Epithelial cell of esophagus (primary cell): Measurements from ENCODE around the gene STK10.

Experiments used
- DNase-seq: peaks from one replicate; pipeline ENCODE4 v3.0.0; 2010; ENCODE audit warnings: low read depth
- H3K4me3 ChIP-seq: 2 replicates; pipeline ENCODE4 v1.5.1; 2011; ENCODE audit warnings: mild to moderate bottlenecking, low read length, control low read depth
- CTCF ChIP-seq: IDR thresholded peaks from 2 replicates; pipeline ENCODE4 v1.5.1; 2011; ENCODE audit warnings: low read depth, mild to moderate bottlenecking, low read length, control low read depth, inconsistent platforms; ENCODE audit not compliant: insufficient read depth; ENCODE audit errors: missing control alignments

Gene STK10

DNA sequence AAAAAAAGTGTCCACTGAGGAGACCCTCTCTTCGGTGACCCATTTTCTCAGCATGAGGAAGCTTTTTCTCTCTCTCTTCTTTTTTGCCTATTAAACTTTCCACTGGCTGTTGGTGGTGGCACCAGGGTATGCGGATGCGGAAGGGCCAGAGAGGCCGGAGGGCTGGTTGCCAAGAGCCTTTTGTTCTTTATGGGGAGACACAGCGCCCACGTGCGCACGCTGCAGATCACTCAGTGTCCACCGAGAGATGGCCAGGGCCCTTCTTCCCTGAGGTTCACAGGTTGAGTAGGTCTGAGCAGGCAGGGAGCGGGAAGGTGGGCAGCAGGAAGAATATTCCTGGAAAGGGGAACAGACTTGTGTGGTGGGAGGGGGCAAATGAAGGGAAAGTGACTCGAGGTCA lies 69.1 kb downstream of the STK10 start:
- TF ChIP-seq CTCF = no peak
- no peak overlapping the region for H3K4me3 ChIP-seq
- no peak for DNase-seq

GRCh38 chr5:172117977-172118701 lies 69.9 kb downstream of the STK10 start:
- DNase-seq = no peak
- no peak overlapping the region for H3K4me3 ChIP-seq
- TF ChIP-seq CTCF = no peak

DNA sequence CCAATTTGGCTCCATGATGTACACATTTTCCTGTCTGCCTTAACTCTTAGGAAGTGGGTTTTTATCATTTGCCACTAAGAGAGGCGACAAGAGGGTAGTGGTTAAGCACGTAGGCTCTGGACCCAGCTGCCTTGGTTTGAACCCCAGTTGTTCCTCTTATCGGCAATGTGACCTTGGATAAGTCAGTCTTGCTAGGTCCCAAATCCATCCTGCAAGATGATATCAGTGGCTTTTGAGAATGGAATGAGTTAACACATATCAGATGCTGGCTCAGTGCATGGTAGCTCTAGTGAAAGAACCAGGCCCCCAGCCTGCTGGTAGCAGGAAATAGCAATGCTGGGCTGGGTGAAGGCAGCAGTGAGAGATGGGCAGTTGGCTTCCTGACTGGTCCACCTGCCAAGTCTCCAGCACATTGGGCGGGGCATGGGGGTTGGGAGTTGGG lies 72.5 kb downstream of the STK10 start:
- no peak for DNase-seq
- no peak for TF ChIP-seq CTCF
- no peak overlapping the region for H3K4me3 ChIP-seq

DNA sequence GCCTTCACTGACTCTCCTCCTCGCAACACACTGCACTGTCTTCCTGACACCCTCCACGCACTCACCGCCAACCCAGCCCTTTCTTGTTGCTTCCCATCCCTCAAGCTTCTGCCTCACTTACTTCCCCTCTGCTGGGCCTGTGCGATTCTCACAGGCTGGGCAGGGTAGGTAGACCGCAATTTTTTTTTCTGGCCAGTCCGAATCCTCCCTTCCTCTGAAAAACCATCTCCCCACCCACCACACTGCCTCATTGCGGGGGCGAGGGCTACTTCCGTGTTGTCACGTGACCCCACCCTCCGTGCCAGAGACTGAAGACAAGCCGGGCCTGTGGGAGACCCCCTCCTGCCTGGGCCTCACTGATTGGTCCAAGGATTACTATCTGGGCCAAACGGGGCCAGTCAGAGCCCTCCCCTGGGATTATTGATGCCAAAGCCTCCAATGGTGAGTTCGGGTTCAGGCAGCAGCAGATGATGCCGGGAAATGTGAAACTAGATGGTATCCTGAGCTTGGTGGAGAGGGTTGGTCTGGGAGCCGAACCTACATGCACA lies 73.1 kb downstream of the STK10 start:
- no peak overlapping the region for H3K4me3 ChIP-seq
- no peak for DNase-seq
- no peak for TF ChIP-seq CTCF

DNA sequence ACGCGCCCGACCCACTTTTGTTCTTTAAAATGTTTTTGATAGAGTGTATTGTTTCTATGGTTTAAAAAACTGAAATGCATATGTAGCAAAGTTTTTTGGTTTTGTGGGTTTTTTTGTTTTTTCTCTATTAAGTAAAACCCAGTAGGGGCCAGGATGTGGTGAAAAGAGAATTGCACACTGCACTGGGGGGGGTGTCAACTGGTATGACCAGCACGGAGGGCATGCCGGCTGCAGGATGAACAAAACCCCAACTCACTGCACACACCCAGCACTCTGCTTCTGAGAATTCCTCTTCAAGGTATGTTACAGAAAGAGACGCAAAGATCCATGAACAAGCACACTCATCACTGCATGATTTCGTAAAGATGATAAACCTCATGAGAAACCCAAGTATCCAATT lies 75.0 kb downstream of the STK10 start:
- no peak for DNase-seq
- no peak overlapping the region for H3K4me3 ChIP-seq
- TF ChIP-seq CTCF = no peak

DNA sequence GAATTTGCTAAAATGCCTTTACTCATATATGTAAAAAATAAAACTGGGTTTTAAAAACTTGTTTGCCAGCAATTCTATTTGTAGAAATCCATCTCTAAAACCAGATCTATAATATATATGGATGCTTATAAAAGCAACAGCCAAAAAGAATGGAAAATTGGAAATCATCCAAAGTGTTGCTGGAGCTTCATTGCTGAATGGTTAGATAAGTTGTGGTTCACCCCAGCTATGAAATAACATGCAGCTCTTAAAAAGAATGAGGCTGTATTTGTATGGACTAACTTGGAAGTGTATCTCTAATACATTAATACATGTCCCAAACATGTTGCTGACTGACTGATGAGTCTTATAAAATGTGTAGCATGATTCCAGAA lies 76.2 kb downstream of the STK10 start:
- H3K4me3 ChIP-seq = no peak overlapping the region
- TF ChIP-seq CTCF = no peak
- DNase-seq = peak; percentile 62
